ENCODE data around the gene DNMT3A. TPM values are rescaled to one million over a fixed set of nuclear protein-coding genes. Genes with fewer than 3 reads are reported as not detected.

DNMT3A gene
- total RNA-seq, 1 donor from 2014 or later, result 35.6 TPM

DNA sequence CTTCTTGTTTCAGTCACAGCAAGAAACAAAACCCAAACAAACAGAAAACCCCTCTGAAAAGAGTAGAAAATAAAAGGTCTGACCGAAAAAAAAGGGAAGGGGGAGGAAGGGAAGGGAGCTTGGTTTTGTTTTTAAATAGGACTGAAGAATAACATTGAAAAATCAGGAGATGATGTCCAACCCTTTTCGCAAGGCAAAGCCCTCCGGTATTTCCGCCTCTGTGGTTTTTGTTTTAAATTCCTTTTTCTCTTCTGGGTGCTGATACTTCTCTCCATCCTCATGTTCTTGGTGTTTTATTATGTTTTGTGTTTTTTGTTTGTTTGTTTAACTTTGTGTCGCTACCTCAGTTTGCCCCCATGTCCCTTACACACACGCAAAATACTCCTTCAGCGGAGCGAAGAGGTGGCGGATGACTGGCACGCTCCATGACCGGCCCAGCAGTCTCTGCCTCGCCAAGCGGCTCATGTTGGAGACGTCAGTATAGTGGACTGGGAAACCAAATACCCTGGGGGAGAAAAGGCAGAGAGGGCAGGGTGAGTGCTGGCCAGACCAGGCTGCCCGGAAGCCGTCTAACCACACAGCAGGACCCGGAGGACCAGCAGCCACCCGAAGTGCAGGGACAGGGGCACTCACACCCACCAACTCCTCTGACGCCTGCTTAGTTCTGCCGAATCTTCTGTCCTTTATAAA is 107.7 kb downstream of the DNMT3A start:
- intact Hi-C loops (cut with DNase I), result no loop called here
- H3K4me1 ChIP-seq, result peaks cover 16% of the 10 kb centered on the region
- no peak overlapping the region for H3K27ac ChIP-seq
- DNase-seq (no peak), ATAC-seq (no peak)
- TF ChIP-seq, protein P1, sequence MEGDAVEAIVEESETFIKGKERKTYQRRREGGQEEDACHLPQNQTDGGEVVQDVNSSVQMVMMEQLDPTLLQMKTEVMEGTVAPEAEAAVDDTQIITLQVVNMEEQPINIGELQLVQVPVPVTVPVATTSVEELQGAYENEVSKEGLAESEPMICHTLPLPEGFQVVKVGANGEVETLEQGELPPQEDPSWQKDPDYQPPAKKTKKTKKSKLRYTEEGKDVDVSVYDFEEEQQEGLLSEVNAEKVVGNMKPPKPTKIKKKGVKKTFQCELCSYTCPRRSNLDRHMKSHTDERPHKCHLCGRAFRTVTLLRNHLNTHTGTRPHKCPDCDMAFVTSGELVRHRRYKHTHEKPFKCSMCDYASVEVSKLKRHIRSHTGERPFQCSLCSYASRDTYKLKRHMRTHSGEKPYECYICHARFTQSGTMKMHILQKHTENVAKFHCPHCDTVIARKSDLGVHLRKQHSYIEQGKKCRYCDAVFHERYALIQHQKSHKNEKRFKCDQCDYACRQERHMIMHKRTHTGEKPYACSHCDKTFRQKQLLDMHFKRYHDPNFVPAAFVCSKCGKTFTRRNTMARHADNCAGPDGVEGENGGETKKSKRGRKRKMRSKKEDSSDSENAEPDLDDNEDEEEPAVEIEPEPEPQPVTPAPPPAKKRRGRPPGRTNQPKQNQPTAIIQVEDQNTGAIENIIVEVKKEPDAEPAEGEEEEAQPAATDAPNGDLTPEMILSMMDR (IDR thresholded peaks at IDR 0.05), result no peak
- no peak overlapping the region for H3K4me3 ChIP-seq
- H3K36me3 ChIP-seq, result peaks cover 69% of the 10 kb centered on the region
- H3K27me3 ChIP-seq (ENCODE audit: low read depth), result no peaks in the 10 kb centered on the region
- H3K9me3 ChIP-seq, result no peaks in the 10 kb centered on the region

DNA sequence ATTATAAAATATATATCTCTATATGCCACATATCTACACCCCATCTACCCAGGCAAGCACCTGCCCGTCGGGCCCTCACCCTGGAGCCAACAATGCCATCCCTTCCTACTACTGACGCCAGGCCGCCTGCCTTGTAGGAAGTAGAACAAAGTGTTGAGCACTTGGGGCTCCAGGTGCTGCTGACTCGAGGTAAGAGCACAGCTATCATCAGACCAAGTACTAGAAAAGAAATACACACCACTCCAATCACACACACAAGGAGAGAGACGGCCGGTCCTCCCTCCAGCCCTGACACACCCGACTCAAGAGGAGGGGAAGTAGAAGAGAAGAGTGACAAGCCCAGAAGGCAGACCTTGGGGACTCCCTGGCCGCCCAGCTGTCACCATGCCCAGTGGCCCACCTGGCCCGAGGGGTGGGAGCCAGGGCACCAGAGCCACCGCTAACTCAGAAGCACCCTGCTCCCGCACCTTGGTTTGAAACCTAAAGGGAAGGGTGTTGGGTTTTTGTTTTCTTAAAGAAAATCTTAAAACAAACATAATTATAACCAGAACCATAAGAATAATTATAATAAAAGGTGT is 109.4 kb downstream of the DNMT3A start:
- H3K4me3 ChIP-seq, result no peak overlapping the region
- no peaks in the 10 kb centered on the region for H3K27me3 ChIP-seq (ENCODE audit: low read depth)
- DNase-seq (no peak), ATAC-seq (no peak)
- no peak overlapping the region for H3K27ac ChIP-seq
- TF ChIP-seq, protein P1 (IDR thresholded peaks at IDR 0.05), result no peak
- peaks cover 52% of the 10 kb centered on the region for H3K36me3 ChIP-seq
- H3K4me1 ChIP-seq, result peaks cover 22% of the 10 kb centered on the region
- intact Hi-C loops (cut with DNase I), result no loop called here
- no peaks in the 10 kb centered on the region for H3K9me3 ChIP-seq

DNA sequence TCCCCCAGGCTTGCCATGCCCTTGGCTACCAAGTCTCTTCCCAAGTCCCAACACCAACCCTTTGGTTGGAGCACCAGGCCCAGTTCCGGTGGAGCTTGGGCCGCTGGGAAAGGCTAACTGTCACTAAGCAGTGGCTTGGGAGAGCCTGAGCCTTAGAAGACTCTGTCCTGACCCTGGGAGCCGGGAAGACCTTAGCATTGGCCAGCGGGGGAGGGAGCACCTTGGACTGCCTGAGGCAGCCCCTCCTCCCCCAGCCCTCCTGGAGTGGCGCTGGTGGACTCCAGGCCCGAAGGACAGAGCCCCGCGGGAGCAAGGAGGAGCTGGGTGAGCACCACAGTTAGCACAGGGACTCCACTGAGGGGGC is 110.8 kb downstream of the DNMT3A start:
- no peak for DNase-seq
- peaks cover 22% of the 10 kb centered on the region for H3K4me1 ChIP-seq
- H3K9me3 ChIP-seq, result no peaks in the 10 kb centered on the region
- no peaks in the 10 kb centered on the region for H3K27me3 ChIP-seq (ENCODE audit: low read depth)
- intact Hi-C loops (cut with DNase I), result no loop called here
- no peak overlapping the region for H3K27ac ChIP-seq
- peak in 1 of 2 donors; percentile 9 for ATAC-seq
- TF ChIP-seq, protein P1 (IDR thresholded peaks at IDR 0.05), result no peak
- H3K36me3 ChIP-seq, result peaks cover 39% of the 10 kb centered on the region
- H3K4me3 ChIP-seq, result no peak overlapping the region

DNA sequence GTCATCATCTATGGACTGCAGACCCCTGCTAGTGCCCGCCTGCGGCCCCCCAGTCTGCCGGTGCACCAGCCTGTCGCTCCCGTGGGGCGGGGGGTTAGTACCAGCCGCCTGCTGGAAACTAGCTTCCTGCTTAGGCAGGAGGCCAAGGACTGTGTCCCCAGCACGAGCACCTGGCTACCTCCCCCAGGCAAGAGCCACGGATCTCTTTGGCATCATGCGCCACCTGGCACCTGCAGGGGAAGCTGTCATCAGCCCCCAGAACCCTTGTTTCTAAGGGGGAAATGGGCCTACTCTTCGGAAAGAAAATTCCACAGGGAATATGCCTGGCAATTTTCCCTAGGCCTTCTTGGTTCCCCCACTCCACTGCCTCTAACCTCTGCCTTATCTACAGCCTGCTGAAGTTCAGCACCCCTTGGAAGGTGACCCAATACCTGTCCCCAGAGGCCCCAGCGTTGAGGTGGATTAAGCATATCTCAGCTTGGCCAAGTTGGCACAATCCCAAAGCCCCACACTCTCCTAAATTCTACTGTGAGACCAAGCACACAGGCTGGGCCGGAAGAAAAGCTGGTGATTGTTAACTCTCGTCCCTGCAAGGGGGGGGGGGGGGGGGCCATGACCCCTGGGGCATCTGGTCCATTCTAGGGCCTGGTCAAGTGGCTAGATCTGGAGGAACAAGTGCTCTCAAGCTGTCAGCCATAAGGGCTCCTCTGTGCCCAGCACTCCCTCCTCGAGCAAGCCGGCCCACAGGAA is 111.4 kb downstream of the DNMT3A start:
- Histone ChIP-seq H3K9me3 (no peaks in the 10 kb centered on the region), H3K27me3 (ENCODE audit: low read depth) (no peaks in the 10 kb centered on the region), H3K4me3 (no peak overlapping the region), H3K27ac (no peak overlapping the region), H3K4me1 (peaks cover 22% of the 10 kb centered on the region), H3K36me3 (peaks cover 33% of the 10 kb centered on the region)
- intact Hi-C loops (cut with DNase I), result no loop called here
- ATAC-seq, result peak; percentile 28 to 45
- TF ChIP-seq, protein P1 (IDR thresholded peaks at IDR 0.05), result no peak
- no peak for DNase-seq

GRCh38 chr2:25229279-25230197 is 112.2 kb downstream of the DNMT3A start:
- TF ChIP-seq, protein P1 (IDR thresholded peaks at IDR 0.05), result no peak
- Histone ChIP-seq H3K4me3 (no peak overlapping the region), H3K36me3 (peaks cover 25% of the 10 kb centered on the region), H3K27me3 (ENCODE audit: low read depth) (no peaks in the 10 kb centered on the region), H3K4me1 (peaks cover 22% of the 10 kb centered on the region), H3K9me3 (no peaks in the 10 kb centered on the region), H3K27ac (no peak overlapping the region)
- intact Hi-C loops (cut with DNase I), result no loop called here
- DNase-seq (no peak), ATAC-seq (no peak)

Measured in lower lobe of right lung (tissue), 2 donors.